K562 (cell line): ENCODE results near the gene COASY. TPM values are rescaled to one million over a fixed set of nuclear protein-coding genes. Genes with fewer than 3 reads are reported as not detected.

Experiments used
- ELF2 ChIP-seq: fragments of 250-450 bp; sonication (Bioruptor Pico); IDR thresholded peaks from 2 replicates; pipeline ENCODE4 v1.5.0; 2021; ENCODE audit warnings: mild to moderate bottlenecking
- FOXK1 ChIP-seq: sonication (generic); formaldehyde crosslinking; IDR thresholded peaks from 2 replicates; pipeline ENCODE4 v1.8.0; 2022; ENCODE audit warnings: missing genetic modification reagents, mild to moderate bottlenecking, borderline replicate concordance
- HDGF ChIP-seq: fragments of 450-650 bp; IDR thresholded peaks from 2 replicates; pipeline ENCODE4 v1.6.1; 2016
- IRF2 ChIP-seq: sonication (generic); formaldehyde crosslinking; IDR thresholded peaks from 2 replicates; pipeline ENCODE4 v1.8.1; 2022; ENCODE audit warnings: mild to moderate bottlenecking, missing genetic modification reagents
- KDM4B ChIP-seq, 2 experiments: fragments of 450-650 bp in 1 of 2; sonication (generic) in 1 of 2; IDR thresholded peaks; 2 replicates each; pipeline ENCODE4 v1.6.1; 2016 to 2017; ENCODE audit warnings: borderline replicate concordance in 2 of 2, antibody characterized with exemption in 1 of 2, low read depth in 1 of 2, mild to moderate bottlenecking in 1 of 2
- MTA2 ChIP-seq: fragments of 450-650 bp; IDR thresholded peaks from 2 replicates; pipeline ENCODE4 v1.6.1; 2016; ENCODE audit warnings: low read depth
- MYNN ChIP-seq, 2 experiments: sonication (generic); formaldehyde crosslinking in 1 of 2; IDR thresholded peaks; 2 replicates each; pipeline versions ENCODE4 v1.5.0 to v1.6.1; 2016 to 2020; ENCODE audit warnings: antibody characterized with exemption in 1 of 2, missing genetic modification reagents in 1 of 2
- RBM25 ChIP-seq: fragments of 200-400 bp; formaldehyde crosslinking; IDR thresholded peaks from 2 replicates; pipeline ENCODE4 v1.6.1; 2018; ENCODE audit warnings: low read length, low read depth, moderate library complexity; ENCODE audit not compliant: severe bottlenecking
- SRSF9 ChIP-seq: fragments of 200-400 bp; formaldehyde crosslinking; IDR thresholded peaks from 2 replicates; pipeline ENCODE4 v1.6.1; 2017; ENCODE audit warnings: low read depth, low read length, borderline replicate concordance
- ZBTB7A ChIP-seq: IDR thresholded peaks from 2 replicates; pipeline ENCODE4 v1.6.1; 2011; ENCODE audit warnings: low read depth, mild to moderate bottlenecking, low read length, moderate library complexity, borderline replicate concordance; ENCODE audit not compliant: control insufficient read depth
- polyA plus RNA-seq, 8 experiments: library from polyadenylated mRNA; depleted of rRNA in 4 of 8; stranded (reverse) in 5 of 8; unstranded in 3 of 8; fragments of >200 nt; fragmentation: Nextera tagmentation in 2 of 8; fragmentation: Illumina TruSeq in 1 of 8; extraction: Ambion mirVana in 2 of 8; extraction: Trizol in 1 of 8; gene quantifications; 2 replicates each; pipeline versions ENCODE4 v1.2.1 to v1.2.3, GENCODE V29; 2011 to 2014; ENCODE audit warnings: inconsistent platforms in 1 of 8, missing spikeins in 1 of 8
- total RNA-seq, 7 experiments: library from RNA; depleted of rRNA in 6 of 7; stranded (reverse); fragments of >200 nt in 6 of 7; fragmentation: Illumina TruSeq in 2 of 7; extraction: Trizol in 2 of 7; gene quantifications; 2 replicates each; pipeline versions ENCODE4 v1.2.1 to v1.2.3, GENCODE V29; 2011 to 2021; ENCODE audit warnings: low replicate concordance in 1 of 7
- TF ChIP-seq, protein P1 (sequence below): fragments of 450-650 bp; IDR thresholded peaks from 2 replicates; pipeline ENCODE4 v1.6.1; 2014; ENCODE audit warnings: low read depth, mild to moderate bottlenecking, moderate library complexity, borderline replicate concordance
- TF ChIP-seq, protein P2 (sequence below), 2 experiments: fragments of 250-450 bp in 1 of 2; fragments of 450-650 bp in 1 of 2; sonication (Bioruptor Pico) in 1 of 2; IDR thresholded peaks; 2 replicates each; pipeline versions ENCODE4 v1.6.1 to v1.8.0; 2016 to 2021; ENCODE audit warnings: mild to moderate bottlenecking in 2 of 2, moderate library complexity in 2 of 2, missing compliant biosample characterization in 1 of 2, missing genetic modification characterization in 1 of 2
- TF ChIP-seq, protein P3 (sequence below), 3 experiments: fragments of 200-800 bp in 1 of 3; fragments of 250-450 bp in 1 of 3; fragments of 450-650 bp in 1 of 3; sonication (Bioruptor Pico) in 1 of 3; sonication (Bioruptor generic) in 1 of 3; formaldehyde crosslinking in 1 of 3; IDR thresholded peaks; 2 replicates each; pipeline versions ENCODE4 v1.6.1 to v1.8.0; 2016 to 2022; ENCODE audit warnings: mild to moderate bottlenecking in 2 of 3, missing genetic modification characterization in 2 of 3, missing compliant biosample characterization in 1 of 3, moderate library complexity in 1 of 3
- TF ChIP-seq, protein P4 (sequence below), 2 experiments: fragments of 450-650 bp in 1 of 2; sonication (generic) in 1 of 2; formaldehyde crosslinking in 1 of 2; IDR thresholded peaks in 1 of 2; conservative IDR thresholded peaks in 1 of 2; 2 replicates each; pipeline versions ENCODE4 v1.6.1 to v1.8.1; 2016 to 2023; ENCODE audit warnings: mild to moderate bottlenecking in 2 of 2, moderate library complexity in 2 of 2, inconsistent platforms in 1 of 2, missing genetic modification reagents in 1 of 2
- TF ChIP-seq, protein P5 (sequence below): fragments of 450-650 bp; IDR thresholded peaks from 2 replicates; pipeline ENCODE4 v1.6.1; 2016; ENCODE audit warnings: borderline replicate concordance

The COASY gene
- total and polyA plus RNA-seq, 9 of the 15 experiments (the other 6 are each of a cell fraction or from before 2014, with no cell fraction given) = 25.4 to 175 (median 62.3) TPM

DNA sequence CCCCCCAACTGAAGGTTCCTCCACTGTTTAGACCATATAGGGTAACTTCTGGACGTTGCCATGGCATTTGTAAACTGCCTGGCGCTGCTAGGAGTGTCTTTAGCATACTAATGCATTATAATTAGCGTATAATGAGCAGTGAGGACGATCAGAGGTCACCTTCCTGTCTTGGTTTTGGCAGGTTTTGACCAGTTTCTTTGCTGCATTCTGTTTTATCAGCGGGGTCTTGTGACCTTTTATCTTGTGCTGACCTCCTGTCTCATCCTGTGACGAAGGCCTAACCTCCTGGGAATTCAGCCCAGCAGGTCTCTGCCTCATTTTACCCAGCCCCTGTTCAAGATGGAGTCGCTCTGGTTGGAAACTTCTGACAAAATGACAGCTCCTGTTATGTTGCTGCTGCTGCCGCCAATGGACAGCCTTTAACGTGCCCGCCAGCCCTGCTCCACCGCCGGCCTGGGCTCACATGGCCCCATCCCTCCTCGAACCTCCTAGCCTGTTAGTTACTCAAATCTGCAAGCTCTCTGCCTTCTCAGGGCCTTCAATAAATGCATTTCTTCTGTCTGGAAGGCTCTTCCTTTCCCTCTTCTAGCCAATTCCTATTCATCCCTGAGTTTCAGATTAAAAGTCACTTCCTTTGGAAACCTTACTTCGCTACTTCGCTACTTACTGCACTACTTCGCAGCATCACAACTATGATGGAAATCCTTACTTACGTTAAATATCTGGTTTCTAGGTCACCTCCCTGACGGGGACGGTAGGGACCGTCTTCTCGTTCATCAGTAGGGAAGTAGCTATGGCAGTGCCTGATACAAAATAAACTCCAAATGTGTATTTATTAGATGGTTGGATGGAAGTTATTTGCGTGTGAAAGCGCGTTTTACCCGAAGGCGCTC, 26.5 kb upstream of the COASY start (continued):
- TF ChIP-seq, protein P1, sequence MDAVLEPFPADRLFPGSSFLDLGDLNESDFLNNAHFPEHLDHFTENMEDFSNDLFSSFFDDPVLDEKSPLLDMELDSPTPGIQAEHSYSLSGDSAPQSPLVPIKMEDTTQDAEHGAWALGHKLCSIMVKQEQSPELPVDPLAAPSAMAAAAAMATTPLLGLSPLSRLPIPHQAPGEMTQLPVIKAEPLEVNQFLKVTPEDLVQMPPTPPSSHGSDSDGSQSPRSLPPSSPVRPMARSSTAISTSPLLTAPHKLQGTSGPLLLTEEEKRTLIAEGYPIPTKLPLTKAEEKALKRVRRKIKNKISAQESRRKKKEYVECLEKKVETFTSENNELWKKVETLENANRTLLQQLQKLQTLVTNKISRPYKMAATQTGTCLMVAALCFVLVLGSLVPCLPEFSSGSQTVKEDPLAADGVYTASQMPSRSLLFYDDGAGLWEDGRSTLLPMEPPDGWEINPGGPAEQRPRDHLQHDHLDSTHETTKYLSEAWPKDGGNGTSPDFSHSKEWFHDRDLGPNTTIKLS = no peak
- TF ChIP-seq SRSF9 (no peak), HDGF (peak; percentile 63; the same call in 1 of the 2 replicates), FOXK1 (no peak), ELF2 (CRISPR knock-in tag) (peak; percentile 88; the same call in 1 of the 2 replicates), MTA2 (no peak), RBM25 (no peak), KDM4B (IDR thresholded peaks at IDR 0.05; ENCODE audit: borderline replicate concordance in 2 of 2, low read depth in 1 of 2) (no peak), IRF2 (no peak), ZBTB7A (no peak), MYNN (IDR thresholded peaks at IDR 0.05) (peak; percentile 76), MYNN (CRISPR knock-in tag; IDR thresholded peaks at IDR 0.05) (no peak)
- TF ChIP-seq, protein P2, sequence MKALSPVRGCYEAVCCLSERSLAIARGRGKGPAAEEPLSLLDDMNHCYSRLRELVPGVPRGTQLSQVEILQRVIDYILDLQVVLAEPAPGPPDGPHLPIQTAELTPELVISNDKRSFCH (CRISPR knock-in tag; IDR thresholded peaks at IDR 0.05) = peak; percentile 81; the same call in 1 of the 2 replicates
- TF ChIP-seq, protein P2 (tag; IDR thresholded peaks at IDR 0.05) = peak; percentile 98
- TF ChIP-seq, protein P3, sequence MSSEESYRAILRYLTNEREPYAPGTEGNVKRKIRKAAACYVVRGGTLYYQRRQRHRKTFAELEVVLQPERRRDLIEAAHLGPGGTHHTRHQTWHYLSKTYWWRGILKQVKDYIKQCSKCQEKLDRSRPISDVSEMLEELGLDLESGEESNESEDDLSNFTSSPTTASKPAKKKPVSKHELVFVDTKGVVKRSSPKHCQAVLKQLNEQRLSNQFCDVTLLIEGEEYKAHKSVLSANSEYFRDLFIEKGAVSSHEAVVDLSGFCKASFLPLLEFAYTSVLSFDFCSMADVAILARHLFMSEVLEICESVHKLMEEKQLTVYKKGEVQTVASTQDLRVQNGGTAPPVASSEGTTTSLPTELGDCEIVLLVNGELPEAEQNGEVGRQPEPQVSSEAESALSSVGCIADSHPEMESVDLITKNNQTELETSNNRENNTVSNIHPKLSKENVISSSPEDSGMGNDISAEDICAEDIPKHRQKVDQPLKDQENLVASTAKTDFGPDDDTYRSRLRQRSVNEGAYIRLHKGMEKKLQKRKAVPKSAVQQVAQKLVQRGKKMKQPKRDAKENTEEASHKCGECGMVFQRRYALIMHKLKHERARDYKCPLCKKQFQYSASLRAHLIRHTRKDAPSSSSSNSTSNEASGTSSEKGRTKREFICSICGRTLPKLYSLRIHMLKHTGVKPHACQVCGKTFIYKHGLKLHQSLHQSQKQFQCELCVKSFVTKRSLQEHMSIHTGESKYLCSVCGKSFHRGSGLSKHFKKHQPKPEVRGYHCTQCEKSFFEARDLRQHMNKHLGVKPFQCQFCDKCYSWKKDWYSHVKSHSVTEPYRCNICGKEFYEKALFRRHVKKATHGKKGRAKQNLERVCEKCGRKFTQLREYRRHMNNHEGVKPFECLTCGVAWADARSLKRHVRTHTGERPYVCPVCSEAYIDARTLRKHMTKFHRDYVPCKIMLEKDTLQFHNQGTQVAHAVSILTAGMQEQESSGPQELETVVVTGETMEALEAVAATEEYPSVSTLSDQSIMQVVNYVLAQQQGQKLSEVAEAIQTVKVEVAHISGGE (CRISPR knock-in tag; IDR thresholded peaks at IDR 0.05) = peak in 1 of 3 experiments; percentile 87; a peak in 2 of 6 replicates
- TF ChIP-seq, protein P4, sequence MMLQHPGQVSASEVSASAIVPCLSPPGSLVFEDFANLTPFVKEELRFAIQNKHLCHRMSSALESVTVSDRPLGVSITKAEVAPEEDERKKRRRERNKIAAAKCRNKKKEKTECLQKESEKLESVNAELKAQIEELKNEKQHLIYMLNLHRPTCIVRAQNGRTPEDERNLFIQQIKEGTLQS (IDR thresholded peaks at IDR 0.05) = no peak
- TF ChIP-seq, protein P4 (CRISPR knock-in tag; conservative IDR thresholded peaks at IDR 0.05) = peak; percentile 75; the same call in 1 of the 2 replicates
- TF ChIP-seq, protein P5, sequence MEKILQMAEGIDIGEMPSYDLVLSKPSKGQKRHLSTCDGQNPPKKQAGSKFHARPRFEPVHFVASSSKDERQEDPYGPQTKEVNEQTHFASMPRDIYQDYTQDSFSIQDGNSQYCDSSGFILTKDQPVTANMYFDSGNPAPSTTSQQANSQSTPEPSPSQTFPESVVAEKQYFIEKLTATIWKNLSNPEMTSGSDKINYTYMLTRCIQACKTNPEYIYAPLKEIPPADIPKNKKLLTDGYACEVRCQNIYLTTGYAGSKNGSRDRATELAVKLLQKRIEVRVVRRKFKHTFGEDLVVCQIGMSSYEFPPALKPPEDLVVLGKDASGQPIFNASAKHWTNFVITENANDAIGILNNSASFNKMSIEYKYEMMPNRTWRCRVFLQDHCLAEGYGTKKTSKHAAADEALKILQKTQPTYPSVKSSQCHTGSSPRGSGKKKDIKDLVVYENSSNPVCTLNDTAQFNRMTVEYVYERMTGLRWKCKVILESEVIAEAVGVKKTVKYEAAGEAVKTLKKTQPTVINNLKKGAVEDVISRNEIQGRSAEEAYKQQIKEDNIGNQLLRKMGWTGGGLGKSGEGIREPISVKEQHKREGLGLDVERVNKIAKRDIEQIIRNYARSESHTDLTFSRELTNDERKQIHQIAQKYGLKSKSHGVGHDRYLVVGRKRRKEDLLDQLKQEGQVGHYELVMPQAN = no peak
